ENCODE results near the gene LSM14B.

Gene LSM14B

DNA sequence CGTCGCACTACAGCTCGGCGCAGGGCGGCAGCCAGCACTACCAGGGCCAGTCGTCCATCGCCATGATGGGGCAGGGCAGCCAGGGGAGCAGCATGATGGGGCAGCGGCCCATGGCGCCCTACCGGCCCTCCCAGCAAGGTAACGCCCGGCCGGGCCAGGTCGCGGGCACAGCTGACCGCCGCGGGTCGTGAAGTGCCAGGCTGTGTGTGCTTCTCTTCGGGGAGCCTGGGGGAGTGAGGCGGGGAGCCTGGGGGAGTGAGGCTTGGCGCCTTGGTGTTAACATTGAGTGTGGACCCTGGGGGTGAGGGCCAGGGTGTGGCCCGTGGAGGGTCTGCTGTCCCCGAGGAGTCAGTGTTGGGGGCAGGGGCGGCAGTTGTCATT is 41.2 kb downstream of the LSM14B start:
- H3K27ac ChIP-seq (ENCODE audit: low read depth, low read length), result no peak overlapping the region
- no peak overlapping the region for H2BK12ac ChIP-seq (ENCODE audit: low read length)
- no peaks in the 10 kb centered on the region for H3K79me2 ChIP-seq (ENCODE audit: control insufficient read depth, insufficient read depth, low read length, poor library complexity)
- no peak overlapping the region for H2BK120ac ChIP-seq (ENCODE audit: insufficient read depth, low read length, poor library complexity)
- no peak overlapping the region for H2AFZ ChIP-seq (ENCODE audit: insufficient read depth, low read length, poor library complexity)
- no peak overlapping the region for H3K4me2 ChIP-seq (ENCODE audit: low read length)
- peaks cover 66 to 76% of the 10 kb centered on the region in 2 experiments for H3K36me3 ChIP-seq (ENCODE audit: control insufficient read depth in 1 of 2, insufficient read depth in 2 of 2, low read length in 2 of 2)
- no peak overlapping the region for H3K4me3 ChIP-seq (ENCODE audit: low read depth, low read length)
- no peak overlapping the region for H3K18ac ChIP-seq (ENCODE audit: low read length)
- H4K12ac ChIP-seq (ENCODE audit: low read depth, low read length), result no peak overlapping the region
- no peaks in the 10 kb centered on the region for H3K9me3 ChIP-seq (ENCODE audit: insufficient read depth, low read depth, low read length)
- no CpG with 5 or more reads among the region's 25 CpGs for WGBS (ENCODE audit: extremely low coverage, insufficient coverage, insufficient read length)
- H3K4me1 ChIP-seq (ENCODE audit: control insufficient read depth in 1 of 2, insufficient read depth in 2 of 2, low read length in 2 of 2), result peaks cover 6 to 17% of the 10 kb centered on the region in 2 experiments
- no peak overlapping the region for H4K8ac ChIP-seq (ENCODE audit: low read depth, low read length)
- no peak overlapping the region for H2BK5ac ChIP-seq (ENCODE audit: low read depth, low read length, poor library complexity)
- DNase-seq, result no peak
- H3K79me1 ChIP-seq (ENCODE audit: low read length), result no peaks in the 10 kb centered on the region
- H3K9ac ChIP-seq (ENCODE audit: low read length), result no peak overlapping the region
- H3K14ac ChIP-seq (ENCODE audit: low read length), result no peak overlapping the region
- H2AK5ac ChIP-seq (ENCODE audit: low read length), result no peak overlapping the region
- H4K91ac ChIP-seq (ENCODE audit: low read depth, low read length), result no peak overlapping the region
- H3K23ac ChIP-seq (ENCODE audit: low read length), result no peak overlapping the region
- no peak overlapping the region for H3K4ac ChIP-seq (ENCODE audit: low read depth, low read length)
- H3K27me3 ChIP-seq (ENCODE audit: insufficient read depth, low read length), result no peaks in the 10 kb centered on the region

- H2AFZ ChIP-seq (ENCODE audit: insufficient read depth, low read length, poor library complexity), result no peak overlapping the region
- no peak overlapping the region for H2BK120ac ChIP-seq (ENCODE audit: insufficient read depth, low read length, poor library complexity)
- H3K18ac ChIP-seq (ENCODE audit: low read length), result no peak overlapping the region
- whole genome bisulfite sequencing (ENCODE audit: extremely low coverage, insufficient coverage, insufficient read length), result no CpG with 5 or more reads among the region's 29 CpGs
- H4K12ac ChIP-seq (ENCODE audit: low read depth, low read length), result no peak overlapping the region
- no peak overlapping the region for H2BK12ac ChIP-seq (ENCODE audit: low read length)
- H3K14ac ChIP-seq (ENCODE audit: low read length), result no peak overlapping the region
- no peak overlapping the region for H2AK5ac ChIP-seq (ENCODE audit: low read length)
- H3K27ac ChIP-seq (ENCODE audit: low read depth, low read length), result no peak overlapping the region
- no peaks in the 10 kb centered on the region for H3K9me3 ChIP-seq (ENCODE audit: insufficient read depth, low read depth, low read length)
- no peak for DNase-seq
- no peak overlapping the region for H3K4me2 ChIP-seq (ENCODE audit: low read length)
- H3K4me1 ChIP-seq (ENCODE audit: control insufficient read depth in 1 of 2, insufficient read depth in 2 of 2, low read length in 2 of 2), result peaks cover 6 to 17% of the 10 kb centered on the region in 2 experiments
- H3K4ac ChIP-seq (ENCODE audit: low read depth, low read length), result no peak overlapping the region
- no peak overlapping the region for H2BK5ac ChIP-seq (ENCODE audit: low read depth, low read length, poor library complexity)
- H3K36me3 ChIP-seq (ENCODE audit: control insufficient read depth in 1 of 2, insufficient read depth in 2 of 2, low read length in 2 of 2), result peaks cover 69 to 77% of the 10 kb centered on the region in 2 experiments
- no peaks in the 10 kb centered on the region for H3K27me3 ChIP-seq (ENCODE audit: insufficient read depth, low read length)
- H3K79me2 ChIP-seq (ENCODE audit: control insufficient read depth, insufficient read depth, low read length, poor library complexity), result no peaks in the 10 kb centered on the region
- no peak overlapping the region for H3K4me3 ChIP-seq (ENCODE audit: low read depth, low read length)
- no peaks in the 10 kb centered on the region for H3K79me1 ChIP-seq (ENCODE audit: low read length)
- no peak overlapping the region for H3K23ac ChIP-seq (ENCODE audit: low read length)
- no peak overlapping the region for H4K8ac ChIP-seq (ENCODE audit: low read depth, low read length)
- no peak overlapping the region for H4K91ac ChIP-seq (ENCODE audit: low read depth, low read length)
- H3K9ac ChIP-seq (ENCODE audit: low read length), result no peak overlapping the region
Measured at GRCh38 chr20:62163986-62164762, 41.9 kb downstream of the LSM14B start.

- H2AK5ac ChIP-seq (ENCODE audit: low read length), result no peak overlapping the region
- WGBS (ENCODE audit: extremely low coverage, insufficient coverage, insufficient read length), result no CpG with 5 or more reads among the region's 41 CpGs
Measured at GRCh38 chr20:62164879-62165761, 42.8 kb downstream of the LSM14B start.

DNA sequence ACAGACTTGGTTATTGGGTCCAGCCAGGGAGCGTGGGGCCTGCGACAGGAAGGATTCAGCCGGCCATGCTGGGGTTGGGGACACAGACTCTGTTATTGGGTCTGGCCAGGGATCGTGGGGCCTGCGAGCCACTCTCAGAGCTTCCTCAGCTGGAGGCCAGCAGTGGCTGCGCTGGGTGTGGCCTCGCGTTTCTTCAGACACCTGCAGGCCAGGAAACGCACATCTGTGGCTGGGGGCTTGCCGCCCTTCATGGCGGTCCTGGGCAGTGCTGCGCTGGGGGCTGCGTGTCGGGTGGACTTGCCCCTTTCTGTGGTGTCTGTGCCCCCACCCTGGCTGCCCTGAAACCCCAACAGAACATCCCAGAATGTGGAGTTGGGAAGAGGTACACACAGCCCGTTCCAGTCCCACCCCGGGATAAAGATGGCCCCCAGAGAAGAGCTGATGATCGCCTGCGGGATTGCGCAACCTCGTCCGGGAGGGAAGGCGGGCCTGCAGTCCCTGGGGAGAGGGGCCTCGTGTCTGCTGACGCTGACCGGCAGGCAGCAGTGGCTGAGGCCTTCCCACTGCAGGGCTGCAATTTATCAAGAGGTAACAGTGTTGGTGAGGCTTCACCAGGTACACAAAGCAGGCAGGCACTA is 43.6 kb downstream of the LSM14B start:
- H3K14ac ChIP-seq (ENCODE audit: low read length), result no peak overlapping the region
- no peak overlapping the region for H2BK12ac ChIP-seq (ENCODE audit: low read length)
- no peak overlapping the region for H2AK5ac ChIP-seq (ENCODE audit: low read length)
- DNase-seq, result no peak
- H4K8ac ChIP-seq (ENCODE audit: low read depth, low read length), result no peak overlapping the region
- peaks cover 72 to 78% of the 10 kb centered on the region in 2 experiments for H3K36me3 ChIP-seq (ENCODE audit: control insufficient read depth in 1 of 2, insufficient read depth in 2 of 2, low read length in 2 of 2)
- H3K4me3 ChIP-seq (ENCODE audit: low read depth, low read length), result no peak overlapping the region
- H2AFZ ChIP-seq (ENCODE audit: insufficient read depth, low read length, poor library complexity), result no peak overlapping the region
- no peak overlapping the region for H3K4me2 ChIP-seq (ENCODE audit: low read length)
- no peak overlapping the region for H3K18ac ChIP-seq (ENCODE audit: low read length)
- H4K12ac ChIP-seq (ENCODE audit: low read depth, low read length), result no peak overlapping the region
- H3K79me1 ChIP-seq (ENCODE audit: low read length), result no peaks in the 10 kb centered on the region
- no peak overlapping the region for H3K9ac ChIP-seq (ENCODE audit: low read length)
- H2BK120ac ChIP-seq (ENCODE audit: insufficient read depth, low read length, poor library complexity), result no peak overlapping the region
- no peak overlapping the region for H3K23ac ChIP-seq (ENCODE audit: low read length)
- no peaks in the 10 kb centered on the region for H3K9me3 ChIP-seq (ENCODE audit: insufficient read depth, low read depth, low read length)
- H3K27me3 ChIP-seq (ENCODE audit: insufficient read depth, low read length), result no peaks in the 10 kb centered on the region
- no CpG with 5 or more reads among the region's 25 CpGs for WGBS (ENCODE audit: extremely low coverage, insufficient coverage, insufficient read length)
- no peak overlapping the region for H3K27ac ChIP-seq (ENCODE audit: low read depth, low read length)
- H2BK5ac ChIP-seq (ENCODE audit: low read depth, low read length, poor library complexity), result no peak overlapping the region
- no peak overlapping the region for H3K4ac ChIP-seq (ENCODE audit: low read depth, low read length)
- H4K91ac ChIP-seq (ENCODE audit: low read depth, low read length), result no peak overlapping the region
- no peaks in the 10 kb centered on the region for H3K79me2 ChIP-seq (ENCODE audit: control insufficient read depth, insufficient read depth, low read length, poor library complexity)
- peaks cover 4 to 11% of the 10 kb centered on the region in 2 experiments for H3K4me1 ChIP-seq (ENCODE audit: control insufficient read depth in 1 of 2, insufficient read depth in 2 of 2, low read length in 2 of 2)

More at GRCh38 chr20:62164879-62165761, 42.8 kb downstream of the LSM14B start:
- no peak overlapping the region for H3K14ac ChIP-seq (ENCODE audit: low read length)
- no peaks in the 10 kb centered on the region for H3K9me3 ChIP-seq (ENCODE audit: insufficient read depth, low read depth, low read length)
- DNase-seq, result no peak
- H3K23ac ChIP-seq (ENCODE audit: low read length), result no peak overlapping the region
- no peak overlapping the region for H3K27ac ChIP-seq (ENCODE audit: low read depth, low read length)
- H3K4me2 ChIP-seq (ENCODE audit: low read length), result no peak overlapping the region
- H3K27me3 ChIP-seq (ENCODE audit: insufficient read depth, low read length), result no peaks in the 10 kb centered on the region
- H2BK5ac ChIP-seq (ENCODE audit: low read depth, low read length, poor library complexity), result no peak overlapping the region
- H3K4ac ChIP-seq (ENCODE audit: low read depth, low read length), result no peak overlapping the region
- H4K91ac ChIP-seq (ENCODE audit: low read depth, low read length), result no peak overlapping the region
- H2BK12ac ChIP-seq (ENCODE audit: low read length), result no peak overlapping the region
- no peak overlapping the region for H3K18ac ChIP-seq (ENCODE audit: low read length)
- H3K9ac ChIP-seq (ENCODE audit: low read length), result no peak overlapping the region
- no peak overlapping the region for H2AFZ ChIP-seq (ENCODE audit: insufficient read depth, low read length, poor library complexity)
- peaks cover 74 to 79% of the 10 kb centered on the region in 2 experiments for H3K36me3 ChIP-seq (ENCODE audit: control insufficient read depth in 1 of 2, insufficient read depth in 2 of 2, low read length in 2 of 2)
- no peak overlapping the region for H3K4me3 ChIP-seq (ENCODE audit: low read depth, low read length)
- no peak overlapping the region for H2BK120ac ChIP-seq (ENCODE audit: insufficient read depth, low read length, poor library complexity)
- no peak overlapping the region for H4K12ac ChIP-seq (ENCODE audit: low read depth, low read length)
- H3K79me1 ChIP-seq (ENCODE audit: low read length), result no peaks in the 10 kb centered on the region
- H3K4me1 ChIP-seq (ENCODE audit: control insufficient read depth in 1 of 2, insufficient read depth in 2 of 2, low read length in 2 of 2), result peaks cover 4 to 12% of the 10 kb centered on the region in 2 experiments
- no peak overlapping the region for H4K8ac ChIP-seq (ENCODE audit: low read depth, low read length)
- H3K79me2 ChIP-seq (ENCODE audit: control insufficient read depth, insufficient read depth, low read length, poor library complexity), result no peaks in the 10 kb centered on the region

Measured in trophoblast cell (in vitro differentiated cells and primary cell).